Measurements from ENCODE around the gene NUS1. TPM values are rescaled to one million over a fixed set of nuclear protein-coding genes. Genes with fewer than 3 reads are reported as not detected.

NUS1 gene
- total RNA-seq, 1 experiment from 2014 or later: 56.9 TPM

- Histone ChIP-seq H3K9me3 (ENCODE audit: control insufficient read depth, low read depth, low read length) (no peaks in the 10 kb centered on the region), H2BK20ac (ENCODE audit: low read depth, low read length, poor library complexity, severe bottlenecking) (no peak overlapping the region), H3K14ac (ENCODE audit: insufficient read depth, low read length) (no peak overlapping the region), H4K20me1 (ENCODE audit: control insufficient read depth, insufficient read depth, insufficient read length) (no peaks in the 10 kb centered on the region), H3K4me1 (ENCODE audit: insufficient read depth, low read length) (no peaks in the 10 kb centered on the region; the same call in 1 of the 2 replicates), H2BK15ac (ENCODE audit: low read depth, low read length) (no peak overlapping the region), H3K27ac (ENCODE audit: insufficient read length, low read depth, low read length) (no peak overlapping the region), H2BK120ac (ENCODE audit: low read depth, low read length, poor library complexity, severe bottlenecking) (no peak overlapping the region), H4K91ac (ENCODE audit: insufficient read length, low read depth, low read length) (no peak overlapping the region), H3K56ac (ENCODE audit: insufficient read length, low read depth, low read length) (no peak overlapping the region), H3K18ac (ENCODE audit: insufficient read length, low read depth, low read length) (no peak overlapping the region), H4K5ac (ENCODE audit: insufficient read length, low read depth, low read length) (no peak overlapping the region), H3K23ac (ENCODE audit: insufficient read length, low read depth, low read length) (no peak overlapping the region), H2AK5ac (ENCODE audit: insufficient read length, low read length) (no peak overlapping the region), H3K79me2 (ENCODE audit: insufficient read depth, low read length) (peaks cover 50% of the 10 kb centered on the region; the same call in 1 of the 2 replicates), H2BK5ac (ENCODE audit: insufficient read length, low read length) (no peak overlapping the region), H3K4ac (ENCODE audit: low read depth, low read length) (no peak overlapping the region), H3K23me2 (ENCODE audit: insufficient read length, low read depth, low read length, poor library complexity, severe bottlenecking) (peaks cover 3% of the 10 kb centered on the region), H4K8ac (replicated peaks; ENCODE audit: insufficient read length, low read depth, low read length) (no peak overlapping the region), H3K27me3 (ENCODE audit: insufficient read depth, low read length) (no peaks in the 10 kb centered on the region), H3K9ac (ENCODE audit: extremely low read depth, insufficient read length, low read length) (no peak overlapping the region), H3T11ph (ENCODE audit: low read length) (no peak overlapping the region), H3K79me1 (ENCODE audit: insufficient read depth, low read depth, low read length, poor library complexity, severe bottlenecking) (peaks cover 5% of the 10 kb centered on the region), H2AFZ (ENCODE audit: low read length) (no peak overlapping the region), H3K4me2 (ENCODE audit: insufficient read depth, insufficient read length, low read length) (peak overlapping the region; percentile 93), H2BK12ac (ENCODE audit: insufficient read length, low read depth, low read length) (no peak overlapping the region)
- Mint-ChIP-seq H3K36me3 (ENCODE audit: insufficient read depth in 1 of 3, low read depth in 3 of 3) (peaks cover 4 to 6% (median 6%) of the 10 kb centered on the region in 3 experiments; a peak in 6 of 7 replicates), H3K4me3 (peak overlapping the region; percentile 85 to 89), H3K9me3 (no peaks in the 10 kb centered on the region), H3K27me3 (ENCODE audit: low read depth) (peaks cover 1% of the 10 kb centered on the region; the same call in 1 of the 2 replicates), H3K4me1 (peaks cover 27 to 31% of the 10 kb centered on the region in 2 experiments), H3K27ac (no peak overlapping the region)
- DNase-seq: no peak
- WGBS (ENCODE audit: extremely low coverage, insufficient read length, low lambda C conversion rate): no CpG with 5 or more reads among the region's 5 CpGs
- no peak for TF ChIP-seq CTCF (conservative IDR thresholded peaks at IDR 0.05)
These were observed 2.4 kb downstream of the NUS1 start for GRCh38 chr6:117677553-117678141.

Data from H9 (cell line).